Jurkat, Clone E6-1 (cell line): Measurements from ENCODE around the gene QRICH2.

Experiments used
- DNase-seq: peaks from one replicate; pipeline ENCODE4 v3.0.0-alpha.2; 2011; ENCODE audit warnings: low read depth, low spot score
- H3K4me3 ChIP-seq: 2 replicates; pipeline ENCODE4 v1.5.1; 2011; ENCODE audit warnings: mild to moderate bottlenecking, low read length, control low read depth, moderate library complexity

The QRICH2 gene

GRCh38 chr17:76281573-76282371, 26.3 kb downstream of the QRICH2 start:
- H3K4me3 ChIP-seq: no peak overlapping the region
- no peak for DNase-seq

GRCh38 chr17:76280650-76281049, 27.4 kb downstream of the QRICH2 start:
- DNase-seq: no peak
- no peak overlapping the region for H3K4me3 ChIP-seq

- DNase-seq: no peak
- no peak overlapping the region for H3K4me3 ChIP-seq
Measured at GRCh38 chr17:76279742-76280287, 28.3 kb downstream of the QRICH2 start.

GRCh38 chr17:76278952-76279741, 28.9 kb downstream of the QRICH2 start:
- DNase-seq: peak; percentile 50
- no peak overlapping the region for H3K4me3 ChIP-seq

GRCh38 chr17:76278268-76278908, 29.7 kb downstream of the QRICH2 start:
- DNase-seq: no peak
- no peak overlapping the region for H3K4me3 ChIP-seq

GRCh38 chr17:76277300-76278267, 30.5 kb downstream of the QRICH2 start:
- no peak overlapping the region for H3K4me3 ChIP-seq
- no peak for DNase-seq

- no peak overlapping the region for H3K4me3 ChIP-seq
- DNase-seq: no peak
Measured at GRCh38 chr17:76276461-76277299, 31.4 kb downstream of the QRICH2 start.

- no peak overlapping the region for H3K4me3 ChIP-seq
- DNase-seq: no peak
Measured at GRCh38 chr17:76276069-76276431, 32.0 kb downstream of the QRICH2 start.

GRCh38 chr17:76275382-76276068, 32.6 kb downstream of the QRICH2 start:
- no peak for DNase-seq
- no peak overlapping the region for H3K4me3 ChIP-seq

GRCh38 chr17:76274112-76274956, 33.7 kb downstream of the QRICH2 start:
- DNase-seq: no peak
- H3K4me3 ChIP-seq: no peak overlapping the region

GRCh38 chr17:76273445-76274111, 34.5 kb downstream of the QRICH2 start:
- DNase-seq: no peak
- no peak overlapping the region for H3K4me3 ChIP-seq

- DNase-seq: no peak
- no peak overlapping the region for H3K4me3 ChIP-seq
Measured at GRCh38 chr17:76272541-76273444, 35.3 kb downstream of the QRICH2 start.

GRCh38 chr17:76271669-76272540, 36.2 kb downstream of the QRICH2 start:
- no peak for DNase-seq

More at GRCh38 chr17:76271669-76272540, 36.2 kb downstream of the QRICH2 start:
- no peak overlapping the region for H3K4me3 ChIP-seq
